HG03139 (cell line): ENCODE results near the gene LARGE2.

ENCODE experiments used
- ATAC-seq: cut with Tn5 transposase; IDR thresholded peaks from one replicate; pipeline ENCODE4 v1.9.1; 2021; ENCODE audit not compliant: unreplicated experiment

Gene LARGE2

GRCh38 chr11:45922425-45923082 is at the start of gene LARGE2:
Gene LARGE2, plus strand, starts transcription at chr11:45922656. Its CDS starts 227 bp downstream, at chr11:45922883.
- no peak for ATAC-seq

DNA sequence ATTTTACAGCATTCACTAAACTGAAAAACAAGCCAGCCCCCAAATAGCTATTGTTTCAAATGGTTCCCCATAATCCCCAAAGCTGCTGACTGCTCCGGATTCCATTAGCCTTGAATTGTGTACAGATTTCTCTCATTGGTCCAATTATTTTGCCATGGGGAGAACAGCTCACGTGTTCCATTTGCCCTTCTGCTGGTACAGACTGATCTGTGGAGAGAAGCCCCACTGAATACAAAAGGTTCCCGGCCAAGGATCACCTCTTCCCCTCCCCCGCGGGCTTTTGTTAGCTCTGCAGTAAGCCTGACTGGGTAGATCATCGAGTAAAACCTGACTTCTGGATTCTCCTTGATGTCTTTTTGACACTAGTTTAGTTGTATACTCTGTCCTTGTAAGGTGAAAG is 46.1 kb upstream of the LARGE2 start:
- no peak for ATAC-seq

DNA sequence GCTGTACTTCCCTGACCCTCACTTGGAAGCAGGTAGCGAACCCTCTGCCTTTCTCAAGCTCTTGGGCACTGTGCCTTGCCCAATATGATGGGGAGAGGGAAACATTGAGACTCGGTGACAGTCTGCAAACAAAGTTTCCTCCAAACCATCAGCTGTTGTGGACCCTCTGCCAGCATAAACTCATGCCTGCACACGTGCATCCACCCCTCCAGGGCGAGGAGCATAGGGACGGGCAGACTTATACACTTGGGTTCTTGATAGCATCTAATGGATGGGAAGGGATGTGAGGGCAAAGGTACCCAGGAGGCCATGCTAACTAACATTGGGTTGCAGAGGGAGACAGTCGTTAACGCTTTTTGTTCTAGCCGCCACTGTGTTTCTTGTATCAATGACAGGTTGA is 45.2 kb upstream of the LARGE2 start:
- ATAC-seq, result no peak

DNA sequence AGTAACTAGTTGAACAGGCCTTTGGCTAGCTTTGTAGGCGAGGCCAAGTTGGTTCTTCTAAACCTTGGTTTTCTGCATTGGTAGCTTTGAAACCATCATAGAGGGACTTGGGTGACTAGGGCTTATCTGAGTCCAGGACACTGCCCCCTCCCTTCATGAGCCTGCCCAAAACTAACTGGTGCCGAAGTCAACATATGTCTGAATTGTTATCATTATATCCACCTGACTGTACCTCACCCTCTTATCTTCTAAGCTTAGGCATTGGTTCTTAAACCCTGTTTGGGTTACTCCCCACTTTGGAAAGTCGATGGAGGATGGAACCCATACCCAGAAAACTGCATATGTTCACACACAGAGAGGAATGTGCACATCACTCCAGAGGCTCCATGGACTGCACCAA is 44.6 kb upstream of the LARGE2 start:
- ATAC-seq, result no peak

DNA sequence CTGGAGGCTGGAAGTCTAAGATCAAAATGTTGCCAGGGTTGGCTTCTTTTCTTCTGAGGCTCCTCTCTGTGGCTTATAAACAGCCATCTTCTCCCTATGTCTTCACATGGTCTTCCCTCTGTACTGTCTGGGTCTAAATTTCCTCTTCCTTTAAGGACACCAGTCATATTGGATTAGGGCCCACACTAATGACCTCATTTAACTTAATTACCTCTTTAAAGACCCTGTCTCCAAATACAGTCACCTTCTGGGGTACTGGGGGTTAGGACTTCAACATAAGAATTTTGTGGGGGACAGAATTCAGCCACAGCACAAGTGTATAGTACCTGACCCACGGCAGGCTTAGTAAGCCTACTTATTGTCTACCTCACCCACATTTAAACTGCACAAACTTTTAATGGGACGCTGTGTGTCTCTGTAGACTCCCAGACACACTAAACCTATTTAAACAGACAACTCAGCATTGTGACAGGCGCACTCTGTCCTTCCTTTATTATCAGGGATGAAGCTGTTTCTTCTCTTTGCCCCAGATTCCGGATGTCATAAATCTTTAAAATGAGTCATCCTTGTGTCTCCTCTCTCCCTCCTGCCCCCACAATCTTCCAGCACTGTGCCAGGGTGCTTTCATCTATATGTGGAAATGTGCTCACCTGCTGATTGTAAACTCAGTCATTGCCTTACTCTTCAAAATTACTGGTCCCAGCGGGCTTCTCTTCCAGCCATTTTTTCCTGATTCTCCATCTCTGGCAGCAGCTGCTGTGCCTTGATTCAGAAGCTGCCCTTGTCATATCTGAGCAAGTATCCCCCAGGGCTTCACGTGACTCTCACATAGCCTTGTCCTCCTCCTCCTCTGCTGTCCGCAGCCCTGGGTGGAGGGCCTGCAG is 42.4 kb upstream of the LARGE2 start:
- no peak for ATAC-seq

- ATAC-seq, result no peak
These were observed 41.5 kb upstream of the LARGE2 start for GRCh38 chr11:45880772-45881570.

GRCh38 chr11:45881708-45882368 is 40.6 kb upstream of the LARGE2 start:
- no peak for ATAC-seq

DNA sequence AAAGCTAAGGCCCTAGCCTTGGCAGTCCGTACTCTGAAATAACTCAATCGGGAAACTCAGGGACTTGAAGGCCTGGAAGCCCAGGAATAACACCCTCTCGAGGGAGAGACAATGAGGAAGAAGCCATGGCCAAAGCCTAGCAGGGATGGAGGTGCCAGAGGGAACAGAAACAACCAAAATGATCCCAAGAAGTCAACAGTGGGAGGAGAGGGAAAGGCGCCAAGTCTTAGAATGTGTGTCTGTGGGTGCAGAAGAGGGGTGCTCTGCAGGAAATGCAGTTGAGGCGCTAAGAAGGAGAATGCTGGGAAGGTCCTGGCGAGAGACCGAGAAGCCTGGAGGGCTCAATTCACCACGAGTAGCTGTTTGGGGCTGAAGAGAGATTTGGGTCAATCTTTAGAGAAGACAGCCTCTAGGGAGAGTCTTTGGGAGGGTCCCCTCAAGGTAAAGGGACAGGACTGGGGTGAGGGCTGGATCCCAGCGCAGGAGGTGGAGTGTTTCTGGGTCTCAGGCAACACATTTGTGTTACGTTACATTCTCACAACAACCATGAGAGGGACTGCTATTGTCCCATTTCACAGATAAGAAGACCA is 37.8 kb upstream of the LARGE2 start:
- no peak for ATAC-seq

- ATAC-seq, result peak; percentile 47
These were observed 37.1 kb upstream of the LARGE2 start, which contains the start of gene MAPK8IP1 for GRCh38 chr11:45885274-45885920. Gene MAPK8IP1, plus strand, starts transcription at chr11:45885651. Its CDS starts 170 bp downstream, at chr11:45885821.

DNA sequence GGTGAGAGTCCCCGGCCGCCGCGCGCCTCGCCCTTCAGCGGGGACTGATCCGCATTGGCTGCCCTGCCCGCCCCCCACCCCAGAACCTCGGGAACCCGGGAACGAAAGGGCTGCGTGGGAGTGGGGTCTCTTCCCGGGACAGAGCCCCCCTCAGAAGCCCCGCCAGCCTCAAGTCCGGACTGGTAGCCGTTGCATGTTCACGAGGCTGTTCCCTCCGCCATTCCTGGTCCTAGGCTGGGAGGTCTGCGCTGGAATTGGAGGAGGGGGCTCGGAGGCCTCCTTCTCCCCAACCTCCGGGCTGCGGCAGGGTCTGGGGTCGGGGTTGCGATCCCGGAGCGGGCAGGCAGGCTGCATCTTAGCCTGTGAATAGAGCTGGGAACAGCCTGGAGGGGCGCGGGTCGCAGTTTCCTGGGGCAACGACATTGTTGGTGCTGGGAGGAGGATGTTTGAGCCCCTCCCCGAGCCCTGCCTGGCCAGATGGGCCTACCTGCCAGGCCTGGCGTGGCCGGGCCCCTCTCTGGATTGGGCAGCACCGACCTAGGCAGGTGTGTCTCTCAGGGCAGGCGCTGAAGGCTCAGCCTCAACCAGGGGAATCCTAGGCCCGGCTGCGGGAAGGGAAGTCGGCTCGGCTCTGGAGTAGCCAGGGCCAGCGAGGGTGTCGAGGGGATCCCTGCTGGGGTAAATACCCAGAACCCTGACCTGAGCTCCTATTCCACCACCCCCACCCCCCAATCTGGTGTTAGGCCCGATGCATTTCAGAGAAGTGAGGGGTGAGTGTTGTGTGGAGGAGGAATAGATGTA is 36.3 kb upstream of the LARGE2 start:
- no peak for ATAC-seq

GRCh38 chr11:45886816-45887520 is 35.5 kb upstream of the LARGE2 start:
- ATAC-seq, result no peak

GRCh38 chr11:45887587-45887986 is 34.9 kb upstream of the LARGE2 start:
- ATAC-seq, result no peak

DNA sequence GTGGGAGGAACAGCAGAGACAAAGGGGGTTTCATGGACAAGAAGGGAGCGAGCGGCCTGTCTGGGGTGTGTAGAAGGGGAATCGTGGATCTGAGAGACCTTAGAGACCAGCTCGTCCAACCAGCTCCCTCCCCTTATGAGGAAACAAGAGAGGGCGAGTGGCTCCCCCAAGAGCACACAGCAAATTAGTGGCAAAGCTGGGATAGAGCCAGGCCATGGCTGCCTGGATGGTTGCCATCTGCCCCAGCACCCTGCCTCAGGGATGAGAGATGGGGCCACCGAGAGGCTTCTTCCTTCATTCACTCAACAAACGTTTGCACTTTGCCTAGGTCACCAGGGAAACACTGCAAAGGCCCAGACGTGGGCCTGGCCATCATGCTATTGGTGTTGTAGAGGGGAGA is 32.9 kb upstream of the LARGE2 start:
- no peak for ATAC-seq

DNA sequence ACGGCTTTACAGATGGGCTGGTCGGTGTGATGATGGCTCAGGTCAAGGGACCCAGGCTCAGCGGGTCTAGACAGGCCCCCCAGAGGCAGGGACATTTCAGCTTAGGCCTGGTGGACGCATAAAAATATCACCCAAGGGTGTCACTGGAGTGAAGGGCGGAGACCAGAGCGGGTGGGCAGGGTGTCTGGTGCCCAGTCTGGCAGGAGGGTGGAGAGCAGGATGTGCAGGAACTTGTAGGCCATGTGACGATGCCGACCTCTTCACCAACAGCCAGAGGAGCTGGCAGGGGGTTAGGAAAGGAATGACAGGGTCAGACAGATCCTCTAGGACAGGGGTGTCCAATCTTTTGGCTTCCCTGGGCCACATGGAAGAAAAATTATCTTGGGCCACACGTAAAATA is 32.5 kb upstream of the LARGE2 start:
- no peak for ATAC-seq

DNA sequence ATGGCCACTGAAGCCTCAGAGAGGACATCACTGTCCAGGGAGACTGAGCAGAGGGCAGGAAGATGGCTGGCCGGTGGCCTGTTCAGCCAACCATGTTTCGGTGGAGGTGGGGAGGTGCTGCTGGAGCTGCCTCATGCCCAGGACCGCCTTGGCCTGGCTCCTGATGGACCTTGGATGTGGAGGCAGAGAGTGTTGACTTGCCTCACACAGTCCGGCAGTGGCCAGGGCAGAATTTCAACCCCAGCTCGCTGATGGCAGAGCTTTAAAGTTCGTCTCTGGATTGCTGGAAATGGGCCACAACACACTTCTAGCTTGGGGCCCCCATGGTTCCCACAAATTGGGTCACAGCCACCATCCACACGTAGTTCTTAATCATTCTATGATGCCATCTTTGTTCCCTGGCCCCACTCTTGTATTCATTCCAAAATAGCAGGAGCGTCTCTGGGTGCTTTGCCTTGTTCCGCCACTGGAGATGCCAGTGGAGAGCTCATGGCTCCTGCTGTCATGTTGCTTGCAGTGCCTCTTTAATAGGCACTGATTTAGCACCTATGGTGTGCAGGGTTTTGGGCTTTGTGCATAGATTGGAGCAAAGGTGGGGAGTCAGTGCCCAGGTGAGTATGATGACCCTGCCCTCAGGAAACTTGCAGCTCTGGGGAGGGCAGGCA is 31.4 kb upstream of the LARGE2 start:
- no peak for ATAC-seq

DNA sequence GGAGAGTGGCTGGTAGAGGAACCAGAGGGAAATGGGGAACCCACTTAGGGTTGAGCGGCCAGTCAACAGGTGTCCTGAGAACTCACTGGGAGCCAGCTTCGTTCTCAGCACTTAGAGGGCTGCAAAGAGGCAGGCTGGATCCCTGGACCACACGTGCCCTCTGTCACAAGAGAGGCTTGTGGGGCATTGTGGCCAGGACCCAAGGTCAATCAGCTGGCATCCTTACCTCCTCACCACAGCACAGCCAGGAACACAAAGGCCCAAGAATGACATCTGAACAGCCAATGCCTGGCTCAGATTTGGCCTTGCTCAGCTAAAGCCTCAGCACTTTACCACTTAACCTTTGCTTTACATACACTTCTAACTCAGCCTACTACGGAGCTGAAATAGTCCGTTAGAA is 29.6 kb upstream of the LARGE2 start:
- no peak for ATAC-seq

DNA sequence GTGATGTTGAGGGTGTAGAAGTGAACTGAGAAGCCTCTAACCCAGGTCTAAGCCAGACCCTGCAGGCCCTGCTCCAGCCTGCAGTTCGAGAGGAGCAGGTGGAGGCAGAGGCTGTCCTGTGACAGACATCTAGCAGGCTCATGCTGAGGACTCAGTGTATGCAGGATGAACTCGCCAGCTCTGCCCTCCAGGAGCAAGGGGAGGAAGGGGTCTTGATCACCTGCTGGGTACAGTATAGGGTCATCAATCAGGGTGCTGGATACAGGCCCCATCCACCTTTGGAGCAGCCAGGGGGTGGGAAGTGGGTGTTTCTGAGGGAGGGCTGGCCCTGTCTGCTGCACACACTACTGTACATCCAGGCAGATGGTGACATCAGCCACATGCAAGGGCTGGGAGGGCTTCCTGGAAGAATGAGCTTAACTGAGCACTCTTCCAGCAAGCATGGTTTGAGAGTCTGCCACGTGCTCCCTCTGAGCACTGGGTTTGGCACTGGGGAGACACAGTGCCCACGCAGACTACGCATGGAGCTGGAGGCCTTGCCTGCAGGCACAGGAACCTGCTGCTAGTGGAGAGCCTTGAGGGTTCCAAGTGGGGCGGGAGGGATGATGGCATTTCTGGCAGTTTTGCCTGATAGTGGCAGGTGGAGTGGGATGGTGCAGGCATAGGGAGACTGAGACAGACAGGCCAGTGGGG is 27.8 kb upstream of the LARGE2 start:
- no peak for ATAC-seq
